Left ventricle myocardium superior (tissue), 1 donor: Measurements from ENCODE around the gene ZNF716. TPM values are rescaled to one million over a fixed set of nuclear protein-coding genes. Genes with fewer than 3 reads are reported as not detected.
"Not testable (repeated sequence)": the region's sequence is repeated elsewhere in the genome, so short reads cannot be mapped to it uniquely, and the experiment has no call there.

Experiments
- ATAC-seq: fragments of 200-7000 bp; cut with Tn5 transposase; one replicate; pipeline ENCODE4 v1.9.1; 2020; ENCODE audit warnings: mild to moderate bottlenecking, moderate library complexity
- DNase-seq: peaks from one replicate; pipeline ENCODE4 v3.0.0-alpha.2; 2020
- intact Hi-C: fragments of 100-400 bp; cut with micrococcal nuclease; formaldehyde crosslinking; loops from one replicate; pipeline ENCODE4 v1.11.0; 2022
- long read RNA-seq: library from polyadenylated mRNA; unstranded; transcript quantifications from one replicate; pipeline ENCODE4 v2.0.0, GENCODE V29; 2021
- total RNA-seq: library from RNA; stranded (reverse); fragmentation: NEBNext Ultra II Directional; extraction: Animal tissue kit (Norgen Biotek cat#: 25700); gene quantifications from one replicate; pipeline ENCODE4 v1.2.1, GENCODE V29; 2021
- donor health status: DM: no; HTN: yes; CAD: no; lungs with severe emphysema.

Gene ZNF716
- total RNA-seq: not detected
- long read RNA-seq: 0 reads

GRCh38 chr7:57449904-57450303 lies at the start of gene ZNF716:
ZNF716 (plus strand) TSS chr7:57450177; CDS start chr7:57450289, 112 bp downstream.
- DNase-seq (no peak), ATAC-seq (no peak)
- intact Hi-C loops: no loop called here

- intact Hi-C loops: no loop called here
- DNase-seq (no peak), ATAC-seq (no peak)
These were observed 49.3 kb upstream of the ZNF716 start for GRCh38 chr7:57400531-57401155.

- DNase-seq, intact Hi-C loops, ATAC-seq: not testable (repeated sequence)
These were observed 46.9 kb upstream of the ZNF716 start for GRCh38 chr7:57403051-57403450.

GRCh38 chr7:57403601-57404342 lies 46.2 kb upstream of the ZNF716 start:
- DNase-seq (peak; percentile 89), ATAC-seq (peak; percentile 97)
- intact Hi-C loops: no loop called here

- intact Hi-C loops: no loop called here
- ATAC-seq (peak; percentile 99), DNase-seq (peak; percentile 89)
These were observed 45.5 kb upstream of the ZNF716 start for GRCh38 chr7:57404343-57404966.

- intact Hi-C loops: no loop called here
- peak; percentile 41 for ATAC-seq
- DNase-seq: no peak
These were observed 45.0 kb upstream of the ZNF716 start for GRCh38 chr7:57404967-57405421.

GRCh38 chr7:57407125-57407524 lies 42.9 kb upstream of the ZNF716 start:
- DNase-seq (no peak), ATAC-seq (no peak)
- intact Hi-C loops: no loop called here

GRCh38 chr7:57412168-57412567 lies 37.8 kb upstream of the ZNF716 start:
- ATAC-seq (no peak), DNase-seq (no peak)
- intact Hi-C loops: no loop called here

GRCh38 chr7:57412618-57413017 lies 37.4 kb upstream of the ZNF716 start:
- DNase-seq: no peak
- ATAC-seq: no peak
- intact Hi-C loops: no loop called here

GRCh38 chr7:57413529-57414398 lies 36.2 kb upstream of the ZNF716 start:
- intact Hi-C loops: no loop called here
- DNase-seq (no peak), ATAC-seq (no peak)

GRCh38 chr7:57414415-57414814 lies 35.6 kb upstream of the ZNF716 start:
- ATAC-seq (no peak), DNase-seq (no peak)
- intact Hi-C loops: no loop called here

- no peak for ATAC-seq
- intact Hi-C loops: no loop called here
- DNase-seq: no peak
These were observed 35.1 kb upstream of the ZNF716 start for GRCh38 chr7:57414852-57415251.

GRCh38 chr7:57415326-57415725 lies 34.7 kb upstream of the ZNF716 start:
- ATAC-seq (no peak), DNase-seq (no peak)
- intact Hi-C loops: no loop called here

GRCh38 chr7:57415730-57416129 lies 34.2 kb upstream of the ZNF716 start:
- no peak for ATAC-seq
- DNase-seq: no peak
- intact Hi-C loops: no loop called here

GRCh38 chr7:57416601-57417358 lies 33.2 kb upstream of the ZNF716 start:
- DNase-seq (no peak), ATAC-seq (no peak)
- intact Hi-C loops: no loop called here

- intact Hi-C loops: no loop called here
- DNase-seq: no peak
- no peak for ATAC-seq
These were observed 32.2 kb upstream of the ZNF716 start for GRCh38 chr7:57417736-57418135.

GRCh38 chr7:57423768-57424167 lies 26.2 kb upstream of the ZNF716 start:
- DNase-seq (no peak), ATAC-seq (no peak)
- intact Hi-C loops: no loop called here

GRCh38 chr7:57424515-57425238 lies 25.3 kb upstream of the ZNF716 start:
- DNase-seq: no peak
- intact Hi-C loops: no loop called here
- no peak for ATAC-seq
